Keratinocyte (primary cell): ENCODE measurements around the gene GPC3.
"Not testable (repeated sequence)": the region's sequence is repeated elsewhere in the genome, so short reads cannot be mapped to it uniquely, and the experiment has no call there.

Experiments
- EZH2 ChIP-seq: IDR thresholded peaks from one replicate; pipeline ENCODE4 v1.6.1; 2012; ENCODE audit warnings: inconsistent platforms, mild to moderate bottlenecking, low read length, moderate library complexity
- TF ChIP-seq, protein P1 (sequence below), 3 experiments: IDR thresholded peaks in 1 of 3; conservative IDR thresholded peaks in 1 of 3; optimal IDR thresholded peaks in 1 of 3; 2 replicates in 2 of 3; 3 replicates in 1 of 3; pipeline versions ENCODE3 to v1.5.1; 2011; ENCODE audit warnings: low read length in 3 of 3, mild to moderate bottlenecking in 3 of 3, moderate library complexity in 2 of 3, control low read depth in 1 of 3, inconsistent platforms in 1 of 3; ENCODE audit not compliant: insufficient read depth in 2 of 3; ENCODE audit errors: extremely low read depth in 1 of 3

DNA sequence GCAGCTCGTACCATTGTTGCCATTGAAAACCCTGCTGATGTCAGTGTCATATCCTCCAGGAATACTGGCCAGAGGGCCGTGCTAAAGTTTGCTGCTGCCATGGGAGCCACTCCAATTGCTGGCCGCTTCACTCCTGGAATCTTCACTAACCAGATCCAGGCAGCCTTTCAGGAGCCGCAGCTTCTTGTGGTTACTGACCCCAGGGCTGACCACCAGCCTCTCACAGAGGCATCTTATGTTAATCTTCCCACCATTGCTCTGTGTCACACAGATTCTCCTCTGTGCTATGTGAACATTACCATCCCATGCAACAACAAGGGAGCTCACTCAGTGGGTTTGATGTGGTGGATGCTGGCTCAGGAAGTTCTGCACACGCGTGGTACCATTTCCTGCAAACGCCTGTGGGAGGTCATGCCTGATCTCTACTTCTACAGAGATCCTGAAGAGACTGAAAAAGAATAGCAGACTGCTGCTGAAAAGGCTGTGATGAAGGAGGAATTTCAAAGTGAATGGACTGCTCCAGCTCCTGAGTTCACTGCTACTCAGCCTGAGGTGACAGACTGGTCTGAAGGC is 222.3 kb downstream of the GPC3 start:
- TF ChIP-seq EZH2: not testable (repeated sequence)
- TF ChIP-seq, protein P1, sequence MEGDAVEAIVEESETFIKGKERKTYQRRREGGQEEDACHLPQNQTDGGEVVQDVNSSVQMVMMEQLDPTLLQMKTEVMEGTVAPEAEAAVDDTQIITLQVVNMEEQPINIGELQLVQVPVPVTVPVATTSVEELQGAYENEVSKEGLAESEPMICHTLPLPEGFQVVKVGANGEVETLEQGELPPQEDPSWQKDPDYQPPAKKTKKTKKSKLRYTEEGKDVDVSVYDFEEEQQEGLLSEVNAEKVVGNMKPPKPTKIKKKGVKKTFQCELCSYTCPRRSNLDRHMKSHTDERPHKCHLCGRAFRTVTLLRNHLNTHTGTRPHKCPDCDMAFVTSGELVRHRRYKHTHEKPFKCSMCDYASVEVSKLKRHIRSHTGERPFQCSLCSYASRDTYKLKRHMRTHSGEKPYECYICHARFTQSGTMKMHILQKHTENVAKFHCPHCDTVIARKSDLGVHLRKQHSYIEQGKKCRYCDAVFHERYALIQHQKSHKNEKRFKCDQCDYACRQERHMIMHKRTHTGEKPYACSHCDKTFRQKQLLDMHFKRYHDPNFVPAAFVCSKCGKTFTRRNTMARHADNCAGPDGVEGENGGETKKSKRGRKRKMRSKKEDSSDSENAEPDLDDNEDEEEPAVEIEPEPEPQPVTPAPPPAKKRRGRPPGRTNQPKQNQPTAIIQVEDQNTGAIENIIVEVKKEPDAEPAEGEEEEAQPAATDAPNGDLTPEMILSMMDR (optimal IDR thresholded peaks at IDR 0.05 in 1 of 3, IDR thresholded peaks at IDR 0.05 in 1 of 3, conservative IDR thresholded peaks at IDR 0.05 in 1 of 3; ENCODE audit: extremely low read depth in 1 of 3, insufficient read depth in 2 of 3, low read length in 3 of 3): not testable (repeated sequence)
